GM21515 (cell line): ENCODE data around the gene ERC1.
"Not testable (repeated sequence)": the region's sequence is repeated elsewhere in the genome, so short reads cannot be mapped to it uniquely, and the experiment has no call there.

Experiments
- ATAC-seq: cut with Tn5 transposase; IDR thresholded peaks from one replicate; pipeline ENCODE4 v1.9.1; 2021; ENCODE audit not compliant: unreplicated experiment

The ERC1 gene

GRCh38 chr12:1117970-1118563, 127.0 kb downstream of the ERC1 start:
- no peak for ATAC-seq

DNA sequence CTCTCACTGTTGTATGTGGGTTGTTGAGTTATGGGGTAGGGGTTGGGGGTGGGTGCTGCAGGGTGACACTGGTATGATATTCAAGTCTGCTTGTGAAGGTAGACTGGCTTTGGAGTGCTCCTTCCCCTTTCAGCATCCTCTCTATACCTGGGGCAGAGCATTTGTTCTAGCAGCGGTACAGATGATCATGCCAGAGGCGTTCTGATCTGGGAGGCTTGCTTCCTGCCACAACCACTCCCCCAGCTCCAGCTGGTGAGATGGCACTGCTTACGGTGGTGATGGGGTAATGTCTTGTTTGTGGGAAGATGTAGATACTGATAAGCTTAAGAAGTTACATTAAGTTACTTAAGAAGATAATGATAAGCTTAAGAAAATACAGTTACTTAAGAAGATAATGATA, 131.8 kb downstream of the ERC1 start:
- no peak for ATAC-seq

- ATAC-seq: no peak
Measured at GRCh38 chr12:1126091-1126490, 135.1 kb downstream of the ERC1 start.

DNA sequence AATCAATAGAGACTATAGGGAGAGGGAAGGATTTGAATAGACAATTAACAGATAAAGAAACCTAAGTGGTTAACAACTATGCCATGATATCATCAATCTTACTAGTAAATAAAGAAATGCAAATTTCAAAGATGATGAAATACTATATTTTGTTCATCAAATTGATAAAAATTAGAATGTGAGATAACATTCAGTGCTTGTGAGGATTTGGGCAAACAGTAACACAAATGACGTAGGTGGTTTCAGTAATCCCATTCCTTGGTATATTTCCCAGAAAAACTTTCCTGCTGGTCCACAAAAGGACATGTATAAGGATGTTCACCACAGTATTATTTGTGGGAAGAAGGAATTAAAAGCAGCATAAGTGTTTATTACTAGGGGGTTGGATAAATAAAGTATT, 136.0 kb downstream of the ERC1 start:
- ATAC-seq: no peak

- no peak for ATAC-seq
Measured at GRCh38 chr12:1130164-1130563, 139.1 kb downstream of the ERC1 start.

DNA sequence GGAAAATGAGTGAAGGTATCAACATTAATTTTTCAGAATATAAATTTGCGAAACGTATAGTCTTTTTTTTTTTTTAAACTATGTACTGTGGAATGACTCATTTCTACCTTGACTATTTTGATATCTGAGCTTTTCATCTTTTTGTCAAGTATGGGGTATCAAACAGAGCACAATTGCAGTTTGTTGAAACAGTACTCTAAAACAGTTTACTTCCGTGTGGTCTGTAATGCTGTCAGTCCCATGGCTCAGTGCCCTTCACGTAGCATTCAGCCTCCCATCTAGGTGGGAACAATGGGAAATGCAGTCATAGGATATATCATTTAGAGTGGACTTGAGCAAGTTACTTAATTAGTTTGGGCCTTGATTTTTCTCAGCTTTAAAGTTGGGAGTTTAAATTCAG, 139.5 kb downstream of the ERC1 start:
- ATAC-seq: no peak

GRCh38 chr12:1131811-1132224, 140.8 kb downstream of the ERC1 start:
- ATAC-seq: no peak

DNA sequence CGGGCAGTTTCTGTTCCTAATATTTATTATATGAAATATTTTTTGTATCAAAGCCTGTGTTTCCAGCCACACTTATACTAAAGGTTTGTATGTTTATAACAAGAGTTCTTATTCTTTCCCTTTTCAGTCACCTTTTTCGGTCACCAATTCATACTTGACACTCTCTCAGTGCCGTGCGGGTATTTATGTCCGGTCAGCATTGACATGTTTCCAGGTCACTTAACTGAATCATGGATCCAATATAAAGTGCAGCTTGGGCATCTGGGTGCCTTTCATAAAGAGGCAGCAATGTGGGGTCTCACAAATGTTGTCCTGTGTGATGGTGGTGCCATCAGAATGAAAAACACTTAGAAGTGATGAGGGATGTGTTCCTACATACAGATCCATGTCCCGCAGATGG, 141.3 kb downstream of the ERC1 start:
- ATAC-seq: no peak

DNA sequence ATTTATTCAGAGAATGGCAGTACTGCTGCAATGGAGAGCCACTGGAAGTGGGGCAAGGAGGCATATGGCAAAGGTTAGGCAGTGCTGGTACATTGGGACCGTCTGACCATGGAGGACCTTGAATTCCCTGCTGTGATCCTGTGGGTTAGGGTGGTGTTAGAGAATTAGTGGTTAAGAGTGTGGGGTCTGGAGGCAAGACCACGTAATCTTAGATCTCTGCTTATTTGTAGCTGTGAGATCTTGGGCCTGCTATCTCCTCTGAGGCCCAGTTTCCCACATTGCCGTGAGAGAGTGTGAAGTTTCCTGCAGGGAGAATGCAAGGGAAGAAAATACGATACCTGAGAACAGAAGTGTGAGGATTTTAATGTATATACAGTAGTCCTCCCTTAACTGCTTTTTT, 147.7 kb downstream of the ERC1 start:
- ATAC-seq: no peak

DNA sequence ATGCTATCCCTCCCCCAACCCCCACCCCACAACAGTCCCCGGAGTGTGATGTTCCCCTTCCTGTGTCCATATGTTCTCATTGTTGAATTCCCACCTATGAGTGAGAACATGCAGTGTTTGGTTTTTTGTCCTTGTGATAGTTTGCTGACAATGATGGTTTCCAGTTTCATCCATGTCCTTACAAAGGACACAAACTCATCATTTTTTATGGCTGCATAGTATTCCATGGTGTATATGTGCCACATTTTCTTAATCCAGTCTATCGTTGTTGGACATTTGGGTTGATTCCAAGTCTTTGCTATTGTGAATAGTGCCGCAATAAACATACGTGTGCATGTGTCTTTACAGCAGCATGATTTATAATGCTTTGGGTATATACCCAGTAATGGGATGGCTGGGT, 155.7 kb downstream of the ERC1 start:
- not testable (repeated sequence) for ATAC-seq

GRCh38 chr12:1147821-1148220, 156.8 kb downstream of the ERC1 start:
- ATAC-seq: no peak

- ATAC-seq: no peak
Measured at GRCh38 chr12:1157046-1157445, 166.0 kb downstream of the ERC1 start.

DNA sequence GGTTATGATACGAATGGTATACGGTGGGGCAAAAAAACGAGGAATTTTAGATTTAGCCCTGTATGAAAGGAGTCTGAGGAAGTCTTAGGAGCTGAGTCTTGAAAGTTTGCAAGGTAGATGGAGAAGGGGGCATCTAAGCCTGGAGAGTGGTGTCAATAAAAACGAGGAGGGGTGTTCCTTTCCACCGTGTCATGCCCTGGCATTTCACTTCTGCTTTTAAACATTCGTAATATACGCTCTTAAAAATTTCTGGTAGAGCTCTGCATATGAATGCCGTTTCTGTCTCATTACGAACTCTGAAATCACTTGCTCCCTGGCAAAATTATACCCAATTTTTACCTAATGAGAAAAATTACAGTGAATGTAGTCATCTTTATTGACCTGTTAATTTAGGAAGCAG, 170.2 kb downstream of the ERC1 start:
- ATAC-seq: no peak

- ATAC-seq: no peak
Measured at GRCh38 chr12:1162081-1162760, 171.2 kb downstream of the ERC1 start.

GRCh38 chr12:1167784-1168183, 176.8 kb downstream of the ERC1 start:
- no peak for ATAC-seq

GRCh38 chr12:1170411-1170810, 179.4 kb downstream of the ERC1 start:
- no peak for ATAC-seq

- no peak for ATAC-seq
Measured at GRCh38 chr12:1171657-1172408, 180.8 kb downstream of the ERC1 start.

GRCh38 chr12:1173781-1174617, 183.0 kb downstream of the ERC1 start:
- ATAC-seq: no peak

DNA sequence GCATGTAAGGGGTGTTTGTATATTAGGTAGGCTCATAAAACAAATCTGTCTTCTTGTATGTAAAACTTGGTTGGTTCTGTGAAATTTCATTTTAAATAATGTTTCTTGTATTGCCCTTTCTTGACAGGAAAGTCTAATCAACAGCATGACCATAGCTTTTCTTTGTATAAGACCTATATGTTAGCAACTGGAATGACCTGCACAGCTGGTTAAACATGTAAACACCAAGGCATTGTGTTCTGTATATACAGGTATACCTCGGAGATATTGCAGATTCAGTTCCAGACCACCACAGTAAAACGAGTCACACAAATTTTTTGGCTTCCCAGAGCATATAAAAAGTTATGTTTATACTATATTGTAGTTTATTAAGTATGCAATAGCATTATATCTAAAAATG, 183.6 kb downstream of the ERC1 start:
- no peak for ATAC-seq

DNA sequence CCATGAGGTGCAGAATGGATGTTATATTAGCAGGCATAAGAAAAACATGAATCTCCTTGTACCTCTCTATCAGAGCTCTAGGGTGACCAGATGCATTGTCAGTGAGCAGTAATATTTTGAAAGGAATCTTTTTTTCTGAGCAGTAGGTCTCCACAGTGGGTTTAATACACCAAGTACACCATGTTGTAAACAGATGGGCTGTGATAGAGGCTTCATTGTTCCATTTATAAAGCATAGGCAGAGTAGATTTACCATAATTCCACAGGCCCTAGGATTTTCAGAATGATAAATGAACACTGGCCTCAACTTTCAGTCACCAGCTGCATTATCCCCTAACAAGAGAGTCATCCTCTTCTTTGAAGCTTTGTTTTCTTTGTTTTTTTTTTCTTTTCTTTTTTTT, 185.2 kb downstream of the ERC1 start:
- ATAC-seq: no peak

DNA sequence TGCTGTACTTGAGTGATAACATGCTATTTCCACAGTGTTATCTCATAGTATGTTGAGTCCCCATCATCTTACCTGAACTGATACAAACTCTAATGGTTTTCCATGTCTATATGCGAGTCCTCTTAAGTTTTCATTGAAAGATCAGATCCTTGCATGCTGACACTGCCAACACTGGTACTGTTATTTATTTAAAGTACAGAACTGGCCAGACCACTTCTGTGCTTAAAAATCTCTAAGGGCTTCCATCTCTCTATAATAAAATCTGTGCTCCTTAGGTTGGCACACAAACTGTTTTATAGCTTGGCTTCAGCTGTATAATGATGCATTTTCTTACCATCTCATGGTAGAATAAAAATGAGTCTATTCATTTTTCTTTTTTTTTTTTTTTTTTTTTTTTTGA, 188.1 kb downstream of the ERC1 start:
- no peak for ATAC-seq
